ENCODE measurements around the gene POLR3H. TPM values are rescaled to one million over a fixed set of nuclear protein-coding genes. Genes with fewer than 3 reads are reported as not detected.
A peak's percentile ranks its signal among the peaks of the same experiment; 100 is the strongest.

POLR3H gene
- total and polyA plus RNA-seq, 7 donors, result 13.1 to 28.6 (median 18.4) TPM

DNA sequence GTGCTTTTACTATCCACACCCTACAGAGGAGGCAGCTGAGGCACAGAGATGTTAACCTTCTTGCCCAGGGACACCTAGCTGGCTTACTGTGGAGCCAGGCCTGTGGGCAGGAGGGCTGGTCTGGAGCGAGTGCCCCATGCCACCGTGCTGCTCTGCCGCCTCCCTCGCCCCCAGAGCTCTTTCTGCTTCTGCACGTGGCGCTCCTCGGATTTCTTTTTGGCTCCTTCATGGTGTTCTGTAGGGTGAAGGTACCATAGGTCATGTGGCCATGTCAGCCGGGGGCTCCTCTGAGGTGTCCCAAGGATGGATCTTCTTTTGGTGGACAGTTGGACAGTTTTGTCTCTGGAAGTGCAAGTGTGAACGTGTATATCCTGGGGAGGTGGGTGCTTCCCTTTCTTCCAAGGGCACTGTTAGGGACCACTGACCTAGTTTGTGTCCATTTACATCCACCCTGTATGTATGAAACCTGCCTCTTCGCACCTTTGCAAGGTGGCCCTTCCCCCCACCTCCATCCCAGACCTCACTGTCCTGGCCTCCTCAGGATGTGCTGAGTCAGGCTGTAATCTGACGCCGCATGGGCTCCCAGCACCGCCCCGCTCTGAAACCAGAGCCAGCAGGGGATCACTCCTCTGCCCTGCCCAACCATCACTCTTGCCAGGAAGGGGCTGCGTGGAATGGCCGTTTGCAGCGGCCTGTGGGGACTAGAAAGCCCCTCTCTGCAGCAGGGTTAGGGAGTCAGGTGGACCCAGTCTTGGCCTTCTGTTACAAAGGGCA, 31.7 kb downstream of the POLR3H start:
- 31 to 40% (median 32%) methylated on average over 17 of the region's 17 CpGs for WGBS, 3 donors
- no peaks in the 10 kb centered on the region for H3K27me3 ChIP-seq (ENCODE audit: insufficient read depth in 3 of 3, low read length in 2 of 3)
- peak overlapping the region; percentile 74 for H3K27ac ChIP-seq
- H3K9me3 ChIP-seq, result no peaks in the 10 kb centered on the region
- ATAC-seq (peak; percentile 79 to 84 (median 82)), DNase-seq (peak; percentile 66 to 87)
- TF ChIP-seq, protein P1, sequence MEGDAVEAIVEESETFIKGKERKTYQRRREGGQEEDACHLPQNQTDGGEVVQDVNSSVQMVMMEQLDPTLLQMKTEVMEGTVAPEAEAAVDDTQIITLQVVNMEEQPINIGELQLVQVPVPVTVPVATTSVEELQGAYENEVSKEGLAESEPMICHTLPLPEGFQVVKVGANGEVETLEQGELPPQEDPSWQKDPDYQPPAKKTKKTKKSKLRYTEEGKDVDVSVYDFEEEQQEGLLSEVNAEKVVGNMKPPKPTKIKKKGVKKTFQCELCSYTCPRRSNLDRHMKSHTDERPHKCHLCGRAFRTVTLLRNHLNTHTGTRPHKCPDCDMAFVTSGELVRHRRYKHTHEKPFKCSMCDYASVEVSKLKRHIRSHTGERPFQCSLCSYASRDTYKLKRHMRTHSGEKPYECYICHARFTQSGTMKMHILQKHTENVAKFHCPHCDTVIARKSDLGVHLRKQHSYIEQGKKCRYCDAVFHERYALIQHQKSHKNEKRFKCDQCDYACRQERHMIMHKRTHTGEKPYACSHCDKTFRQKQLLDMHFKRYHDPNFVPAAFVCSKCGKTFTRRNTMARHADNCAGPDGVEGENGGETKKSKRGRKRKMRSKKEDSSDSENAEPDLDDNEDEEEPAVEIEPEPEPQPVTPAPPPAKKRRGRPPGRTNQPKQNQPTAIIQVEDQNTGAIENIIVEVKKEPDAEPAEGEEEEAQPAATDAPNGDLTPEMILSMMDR (IDR thresholded peaks at IDR 0.05), result no peak
- intact Hi-C loops (cut with DNase I), result loop anchor here (5.0 kb wide), 2 partner anchors 40 to 65 kb away; partner anchors contain the start of gene TOB2 (in 1 of the 2)
- peaks cover 71% of the 10 kb centered on the region for H3K4me1 ChIP-seq
- H3K4me3 ChIP-seq, result peak overlapping the region; percentile 11
- H3K36me3 ChIP-seq (ENCODE audit: insufficient read depth in 1 of 2, low read depth in 1 of 2), result peaks cover 4 to 87% of the 10 kb centered on the region in 2 donors

DNA sequence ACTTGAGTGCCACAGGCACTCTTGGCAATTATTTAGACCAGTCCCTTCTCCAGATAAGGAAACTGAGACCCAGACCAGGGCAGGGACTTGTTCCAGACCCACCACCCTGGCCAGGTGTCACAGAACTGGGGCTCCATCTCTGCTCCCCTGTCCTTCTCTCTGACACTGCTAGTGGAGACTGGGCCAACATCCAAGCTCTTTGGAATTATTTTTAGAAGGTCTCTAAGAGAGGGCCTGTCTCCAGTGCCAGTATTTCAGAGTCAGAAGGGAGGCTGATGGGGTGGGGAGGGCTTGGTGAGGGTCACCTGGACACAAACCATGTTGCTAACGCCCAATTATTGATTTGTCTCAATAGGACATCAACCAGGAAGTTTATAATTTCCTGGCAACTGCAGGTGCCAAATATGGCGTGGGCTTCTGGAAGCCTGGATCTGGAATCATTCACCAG, 32.7 kb downstream of the POLR3H start:
- intact Hi-C loops (cut with DNase I), result loop anchor here (5.0 kb wide), 2 partner anchors 39 to 64 kb away; partner anchors contain the start of gene TOB2 (in 1 of the 2)
- Histone ChIP-seq H3K27me3 (ENCODE audit: insufficient read depth in 3 of 3, low read length in 2 of 3) (no peaks in the 10 kb centered on the region), H3K27ac (peak overlapping the region; percentile 74), H3K9me3 (no peaks in the 10 kb centered on the region), H3K36me3 (ENCODE audit: insufficient read depth in 1 of 2, low read depth in 1 of 2) (peaks cover 4 to 77% of the 10 kb centered on the region in 2 donors), H3K4me1 (peaks cover 68% of the 10 kb centered on the region), H3K4me3 (peak overlapping the region; percentile 9)
- ATAC-seq (peak; percentile 50 to 66 (median 62)), DNase-seq (peak in 1 of 2 donors; percentile 54)
- WGBS, 3 donors, result 28 to 42% (median 30%) methylated on average over 2 of the region's 2 CpGs
- TF ChIP-seq, protein P1 (IDR thresholded peaks at IDR 0.05), result no peak

DNA sequence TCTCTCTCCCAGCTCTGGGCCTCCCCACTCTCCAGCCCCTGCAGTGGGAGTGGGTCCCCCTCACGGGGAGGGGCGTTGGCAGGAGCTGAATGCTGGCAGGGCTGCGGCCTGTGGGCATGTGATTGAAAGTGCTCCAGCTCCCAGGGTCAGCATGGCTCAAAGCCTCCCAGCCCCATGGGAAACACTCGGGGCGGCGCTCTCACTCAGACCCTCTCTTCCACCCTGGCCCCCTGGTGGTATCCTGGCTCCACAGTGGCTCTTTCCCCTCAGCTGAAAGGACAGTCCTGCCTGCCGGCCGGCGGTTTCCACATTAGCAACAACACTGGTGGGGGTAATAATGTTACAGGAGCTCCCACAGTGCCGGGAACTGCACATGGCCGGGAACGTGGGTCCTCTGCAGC, 35.5 kb downstream of the POLR3H start:
- 31 to 59% (median 36%) methylated on average over 12 of the region's 12 CpGs for WGBS, 3 donors
- Histone ChIP-seq H3K36me3 (ENCODE audit: insufficient read depth in 1 of 2, low read depth in 1 of 2) (peaks cover 4 to 52% of the 10 kb centered on the region in 2 donors), H3K4me1 (peaks cover 70% of the 10 kb centered on the region), H3K4me3 (no peak overlapping the region), H3K9me3 (no peaks in the 10 kb centered on the region), H3K27me3 (ENCODE audit: insufficient read depth in 3 of 3, low read length in 2 of 3) (no peaks in the 10 kb centered on the region), H3K27ac (peak overlapping the region; percentile 58)
- intact Hi-C loops (cut with DNase I), result no loop called here
- ATAC-seq (no peak), DNase-seq (peak in 1 of 2 donors; percentile 53)
- TF ChIP-seq, protein P1 (IDR thresholded peaks at IDR 0.05), result no peak

DNA sequence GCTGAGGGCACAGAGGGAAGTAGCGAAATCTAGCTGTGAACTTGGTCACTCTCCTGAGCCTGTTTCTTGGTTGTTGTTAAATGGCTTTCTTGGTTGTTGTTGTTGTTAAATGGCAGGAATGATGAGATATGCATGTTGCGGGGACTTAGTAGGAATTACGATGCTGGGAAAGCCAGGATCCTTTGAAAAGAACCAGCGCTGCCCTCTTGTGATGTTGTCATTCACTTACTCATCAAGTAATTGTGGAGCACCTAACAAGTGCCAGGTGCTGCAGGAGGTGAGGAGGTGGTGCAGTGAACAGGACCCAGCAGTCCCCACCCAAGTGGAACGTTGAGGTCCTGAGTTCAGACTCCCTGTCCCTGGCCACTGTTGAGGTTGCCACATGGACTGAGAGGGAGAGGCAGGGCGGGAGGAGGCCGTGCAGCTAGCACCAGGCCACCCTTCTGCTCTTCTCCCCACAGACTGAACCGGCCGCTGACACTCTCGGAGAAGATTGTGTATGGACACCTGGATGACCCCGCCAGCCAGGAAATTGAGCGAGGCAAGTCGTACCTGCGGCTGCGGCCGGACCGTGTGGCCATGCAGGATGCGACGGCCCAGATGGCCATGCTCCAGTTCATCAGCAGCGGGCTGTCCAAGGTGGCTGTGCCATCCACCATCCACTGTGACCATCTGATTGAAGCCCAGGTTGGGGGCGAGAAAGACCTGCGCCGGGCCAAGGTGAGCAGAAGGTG, 36.8 kb downstream of the POLR3H start:
- intact Hi-C loops (cut with DNase I), result no loop called here

More for the DNA sequence above, 36.8 kb downstream of the POLR3H start:
- ATAC-seq, result no peak
- peaks cover 60% of the 10 kb centered on the region for H3K4me1 ChIP-seq
- no peaks in the 10 kb centered on the region for H3K9me3 ChIP-seq
- peak overlapping the region; percentile 58 for H3K27ac ChIP-seq
- 82 to 90% (median 83%) methylated on average over 23 of the region's 23 CpGs for WGBS, 3 donors
- peaks cover 4 to 58% of the 10 kb centered on the region in 2 donors for H3K36me3 ChIP-seq (ENCODE audit: insufficient read depth in 1 of 2, low read depth in 1 of 2)
- TF ChIP-seq, protein P1 (IDR thresholded peaks at IDR 0.05), result no peak
- no peaks in the 10 kb centered on the region for H3K27me3 ChIP-seq (ENCODE audit: insufficient read depth in 3 of 3, low read length in 2 of 3)
- H3K4me3 ChIP-seq, result no peak overlapping the region
- peak in 1 of 2 donors; percentile 35 for DNase-seq

All from psoas muscle (tissue), 8 donors.